Measurements from ENCODE around the gene COMMD3. TPM values are rescaled to one million over a fixed set of nuclear protein-coding genes. Genes with fewer than 3 reads are reported as not detected.

COMMD3 gene
- total and polyA plus RNA-seq, 9 of the 15 experiments (the other 6 are each of a cell fraction or from before 2014, with no cell fraction given), result 50.7 to 217 (median 80.1) TPM

- no peak for TF ChIP-seq NR2C1 (IDR thresholded peaks at IDR 0.05)
- TF ChIP-seq NR2C1 (tag; IDR thresholded peaks at IDR 0.05), result no peak
- peak; percentile 61; the same call in 1 of the 2 replicates for TF ChIP-seq POLR2H (tag; IDR thresholded peaks at IDR 0.05; ENCODE audit: low read depth)
- TF ChIP-seq JUNB (CRISPR knock-in tag; conservative IDR thresholded peaks at IDR 0.05), result no peak
- TF ChIP-seq ZNF184 (CRISPR knock-in tag; IDR thresholded peaks at IDR 0.05), result no peak
- no peak for TF ChIP-seq ZNF324 (CRISPR knock-in tag; IDR thresholded peaks at IDR 0.05)
- no peak for TF ChIP-seq THAP7 (CRISPR knock-in tag; IDR thresholded peaks at IDR 0.05)
- TF ChIP-seq REST (IDR thresholded peaks at IDR 0.05; ENCODE audit: borderline replicate concordance), result peak; percentile 89
- peak; percentile 51; the same call in 1 of the 2 replicates for TF ChIP-seq REST (CRISPR knock-in tag; IDR thresholded peaks at IDR 0.05; ENCODE audit: low read depth)
- TF ChIP-seq CREBBP (IDR thresholded peaks at IDR 0.05; ENCODE audit: low read depth, low read length), result no peak
- no peak for TF ChIP-seq ZNF347 (CRISPR knock-in tag; IDR thresholded peaks at IDR 0.05; ENCODE audit: low read depth)
- TF ChIP-seq PTRF (tag; IDR thresholded peaks at IDR 0.05), result no peak
- TF ChIP-seq RFX7 (CRISPR knock-in tag; IDR thresholded peaks at IDR 0.05), result no peak
- TF ChIP-seq ZNF583 (CRISPR knock-in tag; IDR thresholded peaks at IDR 0.05), result no peak
- TF ChIP-seq PCBP2 (IDR thresholded peaks at IDR 0.05; ENCODE audit: low read depth, low read length, poor library complexity, severe bottlenecking), result no peak
- no peak for TF ChIP-seq BHLHE40 (IDR thresholded peaks at IDR 0.05; ENCODE audit: low read length)
- TF ChIP-seq ZNF655 (CRISPR knock-in tag; IDR thresholded peaks at IDR 0.05), result 0 out of 2 replicates have a peak, but pooled peaks have one; percentile 30
- no peak for TF ChIP-seq SREBF2 (CRISPR knock-in tag; IDR thresholded peaks at IDR 0.05)
Observed at GRCh38 chr10:22340329-22341189, 24.4 kb downstream of the COMMD3 start (continued).

Measured in K562 (cell line).